Stimulated activated naive CD8-positive, alpha-beta T cell treated with anti-CD3 and anti-CD28 coated beads, Interleukin-15, Interleukin-2, amounts not matched to agents 100 U/mL and 50 U/mL, for 24 hours (primary cell): Measurements from ENCODE around the gene ZNF385A.

ENCODE experiments used
- ATAC-seq: fragments of 150-1000 bp; cut with Tn5 transposase; one replicate; pipeline ENCODE4 v1.10.0; 2021
- DNase-seq: peaks from one replicate; pipeline ENCODE4 v3.0.0; 2021

The ZNF385A gene

GRCh38 chr12:54384591-54385041 lies at the start of gene ZNF385A:
Gene ZNF385A (minus strand): TSS chr12:54384733. CDS start chr12:54384514, 219 bp downstream.
- no peak for DNase-seq
- ATAC-seq, result no peak

- no peak for DNase-seq
- peak; percentile 37 for ATAC-seq
Observed at GRCh38 chr12:54432815-54433164, 48.3 kb upstream of the ZNF385A start.

GRCh38 chr12:54431911-54432814 lies 47.6 kb upstream of the ZNF385A start:
- peak; percentile 61 for DNase-seq
- no peak for ATAC-seq

GRCh38 chr12:54430471-54431069 lies 46.0 kb upstream of the ZNF385A start:
- DNase-seq (no peak), ATAC-seq (no peak)

- ATAC-seq (no peak), DNase-seq (no peak)
Observed at GRCh38 chr12:54429014-54429471, 44.5 kb upstream of the ZNF385A start.

- no peak for DNase-seq
- peak; percentile 24 for ATAC-seq
Observed at GRCh38 chr12:54428050-54429013, 43.8 kb upstream of the ZNF385A start.

GRCh38 chr12:54427106-54427505 lies 42.6 kb upstream of the ZNF385A start:
- ATAC-seq (no peak), DNase-seq (no peak)

- DNase-seq (no peak), ATAC-seq (no peak)
Observed at GRCh38 chr12:54426690-54427089, 42.2 kb upstream of the ZNF385A start.

GRCh38 chr12:54425702-54426101 lies 41.2 kb upstream of the ZNF385A start:
- DNase-seq, result no peak
- no peak for ATAC-seq

GRCh38 chr12:54424224-54424623 lies 39.7 kb upstream of the ZNF385A start:
- ATAC-seq (no peak), DNase-seq (no peak)

GRCh38 chr12:54423816-54424150 lies 39.2 kb upstream of the ZNF385A start:
- no peak for DNase-seq
- no peak for ATAC-seq

- no peak for ATAC-seq
- no peak for DNase-seq
Observed at GRCh38 chr12:54421879-54422250, 37.3 kb upstream of the ZNF385A start.

GRCh38 chr12:54421175-54421878 lies 36.8 kb upstream of the ZNF385A start:
- DNase-seq (no peak), ATAC-seq (no peak)

GRCh38 chr12:54420766-54421144 lies 36.2 kb upstream of the ZNF385A start:
- no peak for ATAC-seq
- no peak for DNase-seq

GRCh38 chr12:54419088-54419887 lies 34.8 kb upstream of the ZNF385A start, which contains the start of gene ITGA5:
Gene ITGA5 (minus strand): TSS chr12:54419266. CDS start chr12:54419198, 68 bp downstream.
- ATAC-seq (peak; percentile 35), DNase-seq (peak; percentile 66)

GRCh38 chr12:54418441-54419087 lies 34.0 kb upstream of the ZNF385A start:
- DNase-seq (peak; percentile 22), ATAC-seq (no peak)

GRCh38 chr12:54417712-54418440 lies 33.3 kb upstream of the ZNF385A start:
- DNase-seq (peak; percentile 34), ATAC-seq (no peak)

- no peak for ATAC-seq
- DNase-seq, result peak; percentile 32
Observed at GRCh38 chr12:54416687-54417603, 32.4 kb upstream of the ZNF385A start.
